ENCODE results near the gene CIDEC. TPM values are rescaled to one million over a fixed set of nuclear protein-coding genes. Genes with fewer than 3 reads are reported as not detected.

CIDEC gene
- total and polyA plus RNA-seq, 9 of the 15 experiments (the other 6 are each of a cell fraction or from before 2014, with no cell fraction given) = not detected

DNA sequence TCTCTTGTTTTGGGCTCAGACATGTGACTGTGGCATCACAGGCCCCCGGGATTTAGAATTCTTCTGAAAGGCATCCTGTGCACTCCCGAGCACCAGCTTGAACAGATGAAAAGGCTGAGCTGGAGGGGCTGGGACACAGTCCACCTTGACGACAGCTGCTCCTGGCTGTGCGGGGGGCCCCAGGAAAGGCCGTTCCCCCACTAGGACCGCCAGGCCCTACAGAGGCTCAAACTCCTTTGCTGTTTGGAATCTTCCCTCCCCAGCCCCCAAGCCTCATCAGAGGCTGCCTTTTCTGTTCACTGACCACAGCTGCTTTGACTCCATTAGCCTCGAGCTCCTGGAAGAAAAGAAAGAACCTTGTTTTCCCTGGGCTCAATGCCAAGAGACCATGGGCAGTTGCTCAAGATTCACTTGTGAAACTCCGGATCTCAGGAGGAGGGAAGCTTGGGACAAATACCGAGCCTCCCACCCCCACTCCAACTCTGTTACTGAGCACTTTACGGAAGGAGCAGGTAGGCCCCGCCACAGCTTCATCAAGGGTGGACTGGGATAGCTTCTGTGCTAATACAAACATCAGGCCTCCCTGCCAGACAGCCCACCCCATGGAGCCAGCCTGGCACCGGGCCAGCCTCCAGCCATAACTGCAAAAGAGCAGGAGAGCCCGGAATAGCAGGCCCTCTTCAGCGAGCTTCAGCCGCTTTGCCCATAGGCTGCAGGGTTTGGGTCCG lies 15.7 kb downstream of the CIDEC start:
- no peak overlapping the region for H3K27ac ChIP-seq (ENCODE audit: extremely low read depth, low read depth, low read length)
- no peaks in the 10 kb centered on the region for H3K27me3 ChIP-seq (ENCODE audit: control insufficient read depth in 2 of 2, insufficient read depth in 2 of 2, low read length in 2 of 2)
- no peak for DNase-seq (ENCODE audit: extremely low read depth in 1 of 4, low spot score in 3 of 4)
- ATAC-seq = no peak
- H4K20me1 ChIP-seq (replicated peaks; ENCODE audit: control insufficient read depth, insufficient read depth, low read length) = no peaks in the 10 kb centered on the region
- intact Hi-C loops (cut with micrococcal nuclease) = loop anchor here (5.0 kb wide), 2 partner anchors 53 to 68 kb away; partner anchors contain the start of genes CRELD1 and IL17RC
- no peak for FAIRE-seq
- peaks cover 6 to 30% of the 10 kb centered on the region in 2 experiments; a peak in 4 of 5 replicates for H3K4me1 ChIP-seq (replicated peaks in 1 of 2; ENCODE audit: control insufficient read depth in 2 of 2, insufficient read depth in 2 of 2, low read length in 2 of 2)
- H3K79me2 ChIP-seq (ENCODE audit: control insufficient read depth, insufficient read depth, low read length) = no peaks in the 10 kb centered on the region
- H3K9ac ChIP-seq (ENCODE audit: insufficient read depth in 1 of 2, low read depth in 2 of 2, low read length in 2 of 2) = peak overlapping the region in 1 of 2 experiments; percentile 7; a peak in 1 of 4 replicates
- ChIA-PET POLR2A (interaction anchor here (0.6 to 1.2 kb wide), 4 partner anchors 16 to 497 kb away, joined by 3 to 4 read pairs (median 4); partner anchors contain the start of gene SEC13), CTCF (ENCODE audit: low intra/inter-chr PET ratio) (interaction anchor here (1.0 kb wide), 1 partner anchor 177 kb away, joined by 3 read pairs; no protein-coding TSS in a partner anchor)
- BruUV-seq (replicated peaks) = no TSS peak
- WGBS (ENCODE audit: insufficient coverage, low coverage, missing lambda C conversion rate) = 68% methylated on average over 16 of the region's 16 CpGs
- in situ Hi-C loops (cut with MboI) = no loop called here
- no peaks in the 10 kb centered on the region for H3K9me3 ChIP-seq (replicated peaks; ENCODE audit: control insufficient read depth, insufficient read depth, low read depth, low read length)
- no peaks in the 10 kb centered on the region for H3K9me1 ChIP-seq (ENCODE audit: control insufficient read depth, insufficient read depth, low read length)
- no peaks in the 10 kb centered on the region for H3K36me3 ChIP-seq (ENCODE audit: control insufficient read depth, insufficient read depth, low read length)
- H3K4me2 ChIP-seq (ENCODE audit: insufficient read depth, low read length) = no peak overlapping the region
- H2AFZ ChIP-seq (ENCODE audit: low read depth, low read length) = peak overlapping the region; percentile 47
- no peak overlapping the region for H3K4me3 ChIP-seq
- TF ChIP-seq, protein P1, sequence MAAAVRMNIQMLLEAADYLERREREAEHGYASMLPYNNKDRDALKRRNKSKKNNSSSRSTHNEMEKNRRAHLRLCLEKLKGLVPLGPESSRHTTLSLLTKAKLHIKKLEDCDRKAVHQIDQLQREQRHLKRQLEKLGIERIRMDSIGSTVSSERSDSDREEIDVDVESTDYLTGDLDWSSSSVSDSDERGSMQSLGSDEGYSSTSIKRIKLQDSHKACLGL (CRISPR knock-in tag; IDR thresholded peaks at IDR 0.05; ENCODE audit: borderline replicate concordance, poor library complexity, severe bottlenecking) = no peak
- peak; percentile 40; the same call in 1 of the 2 replicates for TF ChIP-seq CEBPB (tag; IDR thresholded peaks at IDR 0.05)
- TF ChIP-seq ESRRA (IDR thresholded peaks at IDR 0.05; ENCODE audit: borderline replicate concordance, low read depth) = no peak
- no peak for TF ChIP-seq THRAP3 (IDR thresholded peaks at IDR 0.05; ENCODE audit: borderline replicate concordance)
- TF ChIP-seq NFIC (IDR thresholded peaks at IDR 0.05) = peak; percentile 75
